Stimulated activated CD8-positive, alpha-beta memory T cell treated with anti-CD3 and anti-CD28 coated beads, Interleukin-12 subunit alpha, Interleukin-12 subunit beta, amount 100 ng/mL, for 24 hours (primary cell): ENCODE data around the gene HDAC8.
"Not testable (repeated sequence)": the region's sequence is repeated elsewhere in the genome, so short reads cannot be mapped to it uniquely, and the experiment has no call there.

Experiments used
- DNase-seq: peaks from one replicate; pipeline ENCODE4 v3.0.0-alpha.2; 2020; ENCODE audit errors: extremely low read depth

Gene HDAC8

DNA sequence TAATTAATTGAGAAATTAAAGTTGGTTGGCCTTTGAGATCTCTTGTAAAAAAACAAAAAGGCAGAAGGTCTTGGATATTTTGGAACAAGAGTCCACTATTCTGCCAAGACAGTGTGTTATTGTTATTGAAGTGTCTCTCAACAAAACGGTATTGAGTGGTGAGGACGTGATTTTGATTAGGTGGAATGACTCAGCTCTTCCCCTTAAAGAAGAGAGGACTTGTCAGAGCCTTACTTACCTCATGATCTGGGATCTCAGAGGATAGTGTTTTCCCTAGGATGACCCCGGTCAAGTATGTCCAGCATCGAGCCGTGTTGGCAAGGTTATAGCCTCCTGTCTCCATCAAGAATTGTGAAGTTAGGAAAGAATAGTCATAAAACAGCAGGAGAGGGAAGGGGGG, 110.9 kb downstream of the HDAC8 start:
- DNase-seq, result no peak

DNA sequence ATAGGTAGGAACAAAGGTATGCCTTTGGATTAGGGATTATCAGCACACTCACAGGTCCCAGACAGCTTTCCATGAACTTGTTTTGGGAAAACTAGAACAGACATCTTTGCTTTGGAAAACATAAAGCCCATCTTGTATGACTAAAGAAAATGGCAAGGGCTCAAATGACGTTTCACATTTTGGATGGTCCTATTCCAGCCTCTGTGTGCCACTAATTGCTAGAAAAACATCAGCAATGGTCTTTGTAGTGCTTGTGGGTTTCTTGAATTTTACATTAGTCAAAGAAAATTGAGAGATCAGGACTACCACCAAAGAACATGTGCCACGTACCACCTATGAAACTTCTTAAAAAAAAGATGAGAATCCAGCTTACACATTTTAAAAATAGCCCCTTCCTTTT, 111.4 kb downstream of the HDAC8 start:
- no peak for DNase-seq

GRCh38 chrX:72460715-72461114, 111.9 kb downstream of the HDAC8 start:
- no peak for DNase-seq

GRCh38 chrX:72449034-72449433, 123.6 kb downstream of the HDAC8 start:
- DNase-seq, result not testable (repeated sequence)

GRCh38 chrX:72440764-72441163, 131.9 kb downstream of the HDAC8 start:
- not testable (repeated sequence) for DNase-seq

- DNase-seq, result no peak
These were observed 136.6 kb downstream of the HDAC8 start for GRCh38 chrX:72436010-72436409.

- DNase-seq, result no peak
These were observed 142.2 kb downstream of the HDAC8 start for GRCh38 chrX:72430405-72430968.

- DNase-seq, result no peak
These were observed 150.8 kb downstream of the HDAC8 start for GRCh38 chrX:72421797-72422196.

GRCh38 chrX:72409993-72410392, 162.7 kb downstream of the HDAC8 start:
- no peak for DNase-seq

GRCh38 chrX:72408885-72409284, 163.8 kb downstream of the HDAC8 start:
- no peak for DNase-seq

DNA sequence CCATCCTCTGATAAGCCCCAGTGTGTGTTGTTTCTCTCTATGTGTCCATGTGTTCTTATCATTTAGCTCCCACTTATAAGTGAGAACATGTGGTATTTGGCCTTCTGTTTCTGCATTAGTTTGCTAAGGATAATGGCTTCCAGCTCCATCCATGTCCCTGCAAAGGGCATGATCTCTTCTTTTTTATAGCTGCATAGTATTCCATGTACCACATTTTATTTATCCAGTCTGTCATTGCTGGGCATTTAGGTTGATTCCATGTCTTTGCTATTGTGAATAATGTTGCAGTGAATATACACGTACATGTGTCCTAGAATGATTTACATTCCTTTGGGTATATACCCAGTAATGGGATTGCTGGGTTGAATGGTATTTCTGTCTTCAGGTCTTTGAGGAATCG, 167.5 kb downstream of the HDAC8 start:
- not testable (repeated sequence) for DNase-seq

DNA sequence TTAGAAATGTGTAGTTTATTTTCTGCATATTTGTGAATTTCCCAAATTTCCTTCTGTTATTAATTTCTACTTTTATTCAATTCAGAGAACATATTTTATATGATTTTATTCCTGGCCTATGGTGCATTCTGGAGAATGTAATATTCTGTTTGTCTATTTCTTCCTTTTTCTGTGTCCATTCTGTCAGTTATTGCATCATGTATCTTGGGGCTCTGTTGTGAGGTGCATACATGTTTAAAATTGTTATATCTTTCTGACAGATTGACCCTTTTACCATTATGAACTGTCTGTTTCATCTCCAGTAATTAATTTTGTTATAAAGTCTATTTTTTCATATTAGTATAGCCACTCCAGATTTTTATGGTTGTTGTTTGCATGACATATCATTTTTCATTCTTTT, 170.0 kb downstream of the HDAC8 start:
- no peak for DNase-seq

DNA sequence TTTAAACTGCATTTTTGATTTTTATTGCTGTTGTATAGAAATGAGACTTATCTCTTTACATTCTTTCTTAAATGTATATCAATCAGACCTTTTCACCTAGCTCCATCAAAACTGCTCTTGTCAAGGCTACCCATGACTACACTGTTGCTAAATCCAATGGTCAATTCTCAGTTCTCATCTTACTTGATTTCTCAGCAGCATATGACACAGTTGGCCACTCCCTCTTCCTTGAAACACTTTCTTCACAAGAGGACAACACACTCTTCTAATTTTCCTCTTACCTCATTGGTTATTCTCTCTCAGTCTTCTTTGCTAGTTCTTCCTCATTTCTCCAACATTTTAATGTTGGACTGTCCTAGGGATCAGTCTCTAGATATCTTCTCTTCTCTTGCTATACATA, 172.8 kb downstream of the HDAC8 start:
- DNase-seq, result no peak

- no peak for DNase-seq
These were observed 176.5 kb downstream of the HDAC8 start for GRCh38 chrX:72396117-72396516.

DNA sequence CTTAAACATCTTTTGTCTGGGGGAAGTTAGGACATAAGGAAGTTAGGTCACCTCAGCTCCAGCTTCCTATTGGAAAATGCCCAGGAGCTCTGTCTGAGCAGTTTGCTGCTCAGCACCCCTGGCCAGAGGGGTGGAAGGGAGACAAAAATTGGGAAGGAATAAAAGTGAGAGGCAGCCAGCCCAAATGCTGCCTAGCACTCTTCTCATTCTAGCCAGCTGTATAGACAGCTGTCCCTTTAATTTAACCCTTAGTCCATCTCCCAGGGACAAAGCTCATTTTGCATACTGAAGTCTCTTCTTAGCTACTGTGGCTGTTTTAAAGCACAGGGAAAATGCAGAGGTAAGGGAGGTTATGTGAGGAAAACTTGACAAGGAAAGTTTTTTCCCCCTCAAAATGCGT, 177.4 kb downstream of the HDAC8 start:
- no peak for DNase-seq

DNA sequence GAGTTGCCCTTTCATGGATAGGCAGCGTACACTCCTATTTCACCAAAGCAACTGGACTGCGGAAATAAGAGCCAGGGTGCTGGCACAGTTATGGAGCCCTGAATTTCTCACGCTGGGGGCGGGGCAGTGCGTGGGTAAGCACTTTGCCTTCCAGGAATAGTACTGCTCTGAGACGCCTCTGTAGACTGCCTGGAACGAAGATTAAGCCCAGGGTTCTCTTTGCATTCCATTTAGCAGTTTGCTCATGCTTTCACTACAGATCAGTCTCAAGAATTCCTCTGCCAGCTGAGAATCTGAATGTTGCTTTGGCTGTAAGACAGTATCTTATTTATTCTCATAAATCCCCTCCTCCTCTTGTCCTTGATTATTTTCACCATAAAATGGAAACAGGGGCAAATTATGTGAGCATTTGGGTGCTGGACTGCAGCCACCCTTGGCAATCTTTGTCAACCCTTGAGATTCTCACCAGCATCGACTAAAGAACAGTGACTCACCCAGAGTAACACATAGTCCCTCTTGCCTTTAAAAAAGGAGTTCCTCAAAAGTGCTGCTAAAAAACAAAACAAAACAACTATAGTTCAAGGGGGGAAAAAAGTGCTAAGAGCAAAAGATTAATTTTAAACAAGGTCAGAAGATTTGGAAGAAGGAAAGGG, 178.0 kb downstream of the HDAC8 start:
- DNase-seq, result no peak

DNA sequence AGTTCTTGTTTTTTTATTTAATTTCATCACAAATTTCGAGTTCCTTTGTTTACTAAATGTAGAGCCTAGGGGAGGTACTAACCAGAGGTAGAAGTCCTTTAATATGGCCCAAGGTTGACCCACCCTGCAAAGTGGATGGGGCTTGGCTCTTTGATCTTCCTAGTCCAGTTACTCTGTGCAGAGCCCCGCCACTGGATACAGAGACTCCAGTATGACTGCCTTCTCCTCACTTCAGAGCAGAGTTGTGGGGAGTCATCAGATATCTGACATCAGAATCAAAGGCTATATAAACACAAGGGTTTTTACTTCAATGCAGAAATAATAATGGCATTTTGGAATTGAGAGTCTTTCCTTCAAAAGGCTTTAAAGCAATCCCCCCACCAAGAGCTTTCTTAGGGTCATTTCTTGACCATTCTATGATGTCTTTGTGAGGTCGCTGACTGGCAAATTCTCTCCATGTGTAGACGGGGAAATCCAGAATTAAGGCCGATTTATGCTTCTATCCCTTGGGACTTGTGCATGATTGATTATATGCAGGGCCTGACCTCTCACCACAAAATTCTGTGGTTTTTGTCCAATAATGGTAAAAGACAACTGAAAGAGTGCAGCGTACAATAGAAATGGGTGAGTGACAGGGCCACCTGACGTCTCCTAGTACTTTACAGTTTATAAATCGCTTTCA, 178.7 kb downstream of the HDAC8 start:
- DNase-seq, result no peak

DNA sequence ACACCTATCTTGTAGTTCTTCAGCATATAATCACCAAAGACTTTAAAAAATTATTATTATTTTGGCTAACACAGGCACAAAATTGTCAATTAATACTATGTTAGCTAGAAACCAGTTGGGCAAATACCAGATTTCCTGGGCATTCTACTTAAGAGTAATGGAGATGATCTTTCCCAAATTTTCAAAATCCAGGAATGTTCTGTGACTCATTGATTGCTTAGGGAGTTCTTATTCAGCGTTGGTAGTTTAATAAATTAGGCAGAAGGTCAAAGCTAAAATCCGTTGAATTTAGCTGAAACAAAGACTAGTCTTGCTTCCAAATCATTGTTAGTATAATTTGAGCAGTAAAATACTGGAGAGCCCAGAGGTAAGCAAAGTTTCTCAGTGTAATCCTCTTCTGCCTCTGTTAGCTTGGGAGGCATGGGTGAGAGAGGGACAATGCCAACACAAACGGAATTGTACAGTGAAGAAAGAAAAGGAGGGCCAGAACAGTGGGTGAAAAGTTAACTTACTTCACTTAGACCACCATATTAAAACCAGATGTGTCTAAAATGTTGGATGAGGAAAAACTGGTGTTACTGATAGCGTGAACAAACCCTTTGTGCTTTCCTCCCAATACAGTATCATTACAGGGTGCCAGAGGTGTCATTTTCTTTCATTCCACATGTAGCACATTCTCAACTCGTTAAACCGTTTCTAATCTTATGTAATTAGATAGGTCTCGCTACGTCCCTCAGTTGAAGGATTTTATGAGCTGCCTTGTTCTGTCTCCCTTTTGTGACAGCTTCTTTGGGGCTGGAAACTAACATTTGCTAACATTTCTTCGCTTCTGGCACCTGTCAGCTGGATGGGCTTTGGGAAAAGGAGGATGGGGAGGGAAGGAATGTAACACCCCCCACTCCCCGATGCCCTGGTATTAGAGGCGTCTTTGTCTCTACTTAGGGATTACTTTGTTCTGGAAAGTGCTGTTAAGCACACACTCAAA, 179.5 kb downstream of the HDAC8 start:
- DNase-seq, result no peak

DNA sequence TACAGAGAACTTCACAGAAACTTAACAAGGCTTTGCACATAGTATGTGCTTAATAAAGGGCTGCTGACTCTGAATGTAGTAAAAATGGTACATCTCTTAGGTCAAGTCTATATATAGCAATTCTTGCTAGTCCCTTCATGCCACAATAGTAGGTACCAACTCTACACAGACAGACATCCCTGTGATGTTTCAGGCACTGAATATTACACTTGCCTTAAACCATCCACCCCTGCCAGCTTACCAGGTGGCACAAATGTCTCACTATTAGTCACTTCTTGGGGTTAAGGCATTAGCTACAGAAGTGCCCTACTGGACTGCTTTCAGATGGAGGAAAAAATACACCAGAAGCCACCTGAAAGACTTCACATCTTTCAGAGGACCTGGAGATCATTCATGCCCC, 180.6 kb downstream of the HDAC8 start:
- no peak for DNase-seq

DNA sequence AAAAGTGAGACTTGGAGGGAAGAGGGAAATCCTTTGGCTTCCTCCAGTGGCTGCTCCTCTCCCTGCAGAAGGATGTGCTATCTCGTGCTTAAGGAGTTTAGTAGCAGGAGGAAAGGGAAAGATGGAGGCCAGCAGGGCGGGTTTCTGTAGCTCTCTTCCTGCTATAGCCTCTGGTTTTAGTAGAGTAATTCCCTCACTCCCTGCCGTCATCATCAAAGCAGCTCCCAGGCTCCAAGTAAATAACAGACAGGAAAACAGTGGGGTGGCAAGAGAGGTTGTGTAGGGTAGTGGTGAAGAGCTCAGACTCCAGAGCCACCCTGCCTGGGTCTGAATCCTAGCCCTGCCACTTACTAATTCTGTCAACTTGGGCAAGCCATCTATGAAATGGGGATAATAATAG, 185.4 kb downstream of the HDAC8 start:
- DNase-seq, result no peak

DNA sequence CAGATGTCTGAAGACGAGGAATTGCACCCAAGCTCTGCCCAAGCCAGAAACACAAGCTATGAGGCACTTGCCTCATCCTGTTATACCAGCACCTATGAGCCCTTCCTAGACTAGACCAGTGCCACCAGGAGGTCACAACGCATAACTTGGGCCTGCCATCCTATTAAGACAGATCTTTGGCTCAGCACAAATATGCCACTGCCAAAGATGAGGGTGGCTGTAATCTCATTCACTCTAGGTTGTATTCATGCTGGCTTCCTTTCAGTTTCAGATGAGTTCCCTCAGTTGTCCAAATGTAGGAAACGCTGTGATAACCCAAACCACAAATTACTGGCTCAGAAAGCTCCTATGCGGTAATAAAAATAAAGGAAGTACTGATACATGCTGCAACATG, 190.4 kb downstream of the HDAC8 start:
- no peak for DNase-seq
